Measurements from ENCODE around the gene WDR88. TPM values are rescaled to one million over a fixed set of nuclear protein-coding genes. Genes with fewer than 3 reads are reported as not detected.

Gene WDR88
- total and polyA plus RNA-seq, 2 experiments from 2014 or later: not detected

GRCh38 chr19:33114312-33114711 lies 17.6 kb upstream of the WDR88 start (continued):
- no peak for TF ChIP-seq REST (IDR thresholded peaks at IDR 0.05; ENCODE audit: unreplicated experiment)
- no peak for TF ChIP-seq EZH2 (IDR thresholded peaks at IDR 0.05; ENCODE audit: low read depth, unreplicated experiment)
- no peak for TF ChIP-seq ETS1 (IDR thresholded peaks at IDR 0.05)

- Histone ChIP-seq H3K9me2 (ENCODE audit: insufficient read depth) (no peaks in the 10 kb centered on the region), H3K27ac (ENCODE audit: low read depth) (no peak overlapping the region), H3K79me2 (replicated peaks; ENCODE audit: insufficient read depth) (no peaks in the 10 kb centered on the region), H3K4me2 (no peak overlapping the region), H4K20me1 (replicated peaks; ENCODE audit: insufficient read depth) (0 out of 2 replicates have a peak, but pooled peaks cover 2% of the 10 kb centered on the region), H3K4me3 (no peak overlapping the region), H3F3A (replicated peaks; ENCODE audit: low read depth) (0 out of 2 replicates have a peak, but pooled peaks cover 2% of the 10 kb centered on the region), H3K36me3 (ENCODE audit: insufficient read depth) (peaks cover 11% of the 10 kb centered on the region; the same call in 1 of the 2 replicates), H3K27me3 (ENCODE audit: insufficient read depth) (no peaks in the 10 kb centered on the region), H3K4me1 (ENCODE audit: insufficient read depth) (no peaks in the 10 kb centered on the region), H2AFZ (no peak overlapping the region)
- peaks cover 3% of the 10 kb centered on the region for H3K27me3 Mint-ChIP-seq (ENCODE audit: insufficient read depth, low read depth, poor library complexity)
- H3K9me3 Mint-ChIP-seq: no peaks in the 10 kb centered on the region
- H3K36me3 Mint-ChIP-seq (ENCODE audit: low read depth): peaks cover 50% of the 10 kb centered on the region; the same call in 2 of the 3 replicates
- no peak overlapping the region for H3K27ac Mint-ChIP-seq
- H3K4me1 Mint-ChIP-seq: no peaks in the 10 kb centered on the region
- no peak for DNase-seq (ENCODE audit: low spot score)
- H3K4me3 Mint-ChIP-seq: no peak overlapping the region
- ATAC-seq: no peak
- TF ChIP-seq EZH2 (IDR thresholded peaks at IDR 0.05; ENCODE audit: low read depth, unreplicated experiment) (no peak), ETS1 (IDR thresholded peaks at IDR 0.05) (no peak), EZH2phosphoT487 (IDR thresholded peaks at IDR 0.05; ENCODE audit: unreplicated experiment) (no peak), POLR2AphosphoS5 (IDR thresholded peaks at IDR 0.05; ENCODE audit: low read depth) (no peak), JUNB (IDR thresholded peaks at IDR 0.05; ENCODE audit: unreplicated experiment) (no peak), NANOG (IDR thresholded peaks at IDR 0.05; ENCODE audit: borderline replicate concordance) (no peak), STAT1 (IDR thresholded peaks at IDR 0.05; ENCODE audit: unreplicated experiment) (no peak), REST (IDR thresholded peaks at IDR 0.05; ENCODE audit: unreplicated experiment) (no peak), ZNF331 (CRISPR knock-in tag; IDR thresholded peaks at IDR 0.05; ENCODE audit: low read depth) (no peak)
These were observed 14.4 kb upstream of the WDR88 start for GRCh38 chr19:33117501-33117900.
